Neural cell (in vitro differentiated cells): ENCODE results near the gene KLHL35.

Experiments used
- EZH2 ChIP-seq: fragments of 200-600, 300-800 bp; shearing (Covaris generic), sonication (generic); IDR thresholded peaks from 2 replicates; pipeline ENCODE4 v1.6.1; 2014; ENCODE audit warnings: antibody characterized with exemption, low read length, borderline replicate concordance, mild to moderate bottlenecking; ENCODE audit not compliant: insufficient read depth, poor library complexity, severe bottlenecking
- MXI1 ChIP-seq: fragments of 450-650 bp; conservative IDR thresholded peaks from 2 replicates; pipeline ENCODE4 v1.6.1; 2014; ENCODE audit warnings: antibody characterized with exemption, mild to moderate bottlenecking; ENCODE audit not compliant: poor library complexity, severe bottlenecking
- POLR2AphosphoS5 ChIP-seq: IDR thresholded peaks from 2 replicates; pipeline ENCODE4 v1.6.1; 2012
- RAD21 ChIP-seq: fragments of 450-650 bp; conservative IDR thresholded peaks from 2 replicates; pipeline ENCODE4 v1.6.1; 2014; ENCODE audit warnings: antibody characterized with exemption, mild to moderate bottlenecking, moderate library complexity
- TAF1 ChIP-seq: IDR thresholded peaks from 2 replicates; pipeline ENCODE4 v1.6.1; 2012; ENCODE audit warnings: low read depth
- TF ChIP-seq, protein P1 (sequence below): fragments of 450-650 bp; IDR thresholded peaks from 2 replicates; pipeline ENCODE4 v1.5.1; 2014; ENCODE audit warnings: antibody characterized with exemption, mild to moderate bottlenecking, moderate library complexity; ENCODE audit not compliant: poor library complexity, severe bottlenecking
- TF ChIP-seq, protein P2 (sequence below): IDR thresholded peaks from 2 replicates; pipeline ENCODE4 v1.6.1; 2012; ENCODE audit warnings: borderline replicate concordance

DNA sequence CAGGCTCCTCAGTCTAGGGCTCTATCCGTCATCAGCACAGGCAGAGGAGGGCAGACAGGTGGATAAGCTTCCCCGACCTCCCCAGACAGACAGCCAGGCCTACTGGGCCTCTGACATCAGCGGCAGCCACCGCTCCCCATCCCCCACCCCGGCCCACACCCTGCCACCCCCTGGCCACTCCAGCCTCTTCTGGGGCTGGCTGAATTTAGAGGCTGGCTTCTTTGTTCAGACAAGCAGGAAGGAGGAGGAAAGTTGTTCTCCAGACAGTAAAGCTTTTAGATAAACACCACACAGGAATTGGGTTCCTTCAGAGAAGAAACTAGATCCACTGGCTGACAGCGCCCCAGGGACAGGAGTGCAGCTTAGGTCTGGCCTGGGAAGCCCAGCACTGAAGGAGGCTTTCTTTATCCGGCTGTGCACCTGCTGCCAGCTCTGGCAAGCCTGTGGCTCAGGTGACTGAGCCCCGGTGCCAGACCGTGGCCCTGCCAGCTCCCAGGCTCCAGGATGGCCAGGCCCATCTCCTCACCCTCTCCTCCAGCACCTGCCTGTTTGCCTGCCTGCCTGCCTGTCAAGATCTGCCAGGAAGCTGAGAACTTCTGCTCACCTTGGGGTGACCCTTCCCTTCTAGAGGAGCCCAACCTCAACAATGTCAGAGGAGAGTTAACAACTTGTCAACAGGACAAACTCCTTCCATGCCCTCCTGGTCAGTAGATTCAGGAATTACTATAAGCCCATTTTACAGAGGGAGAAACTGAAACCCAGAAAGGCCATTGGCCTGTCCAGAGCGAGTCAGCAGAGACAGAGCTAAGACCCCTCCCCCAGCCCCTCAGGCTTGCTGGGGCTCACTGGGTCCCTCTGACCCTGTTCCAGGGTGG lies 44.0 kb upstream of the KLHL35 start:
- TF ChIP-seq, protein P1, sequence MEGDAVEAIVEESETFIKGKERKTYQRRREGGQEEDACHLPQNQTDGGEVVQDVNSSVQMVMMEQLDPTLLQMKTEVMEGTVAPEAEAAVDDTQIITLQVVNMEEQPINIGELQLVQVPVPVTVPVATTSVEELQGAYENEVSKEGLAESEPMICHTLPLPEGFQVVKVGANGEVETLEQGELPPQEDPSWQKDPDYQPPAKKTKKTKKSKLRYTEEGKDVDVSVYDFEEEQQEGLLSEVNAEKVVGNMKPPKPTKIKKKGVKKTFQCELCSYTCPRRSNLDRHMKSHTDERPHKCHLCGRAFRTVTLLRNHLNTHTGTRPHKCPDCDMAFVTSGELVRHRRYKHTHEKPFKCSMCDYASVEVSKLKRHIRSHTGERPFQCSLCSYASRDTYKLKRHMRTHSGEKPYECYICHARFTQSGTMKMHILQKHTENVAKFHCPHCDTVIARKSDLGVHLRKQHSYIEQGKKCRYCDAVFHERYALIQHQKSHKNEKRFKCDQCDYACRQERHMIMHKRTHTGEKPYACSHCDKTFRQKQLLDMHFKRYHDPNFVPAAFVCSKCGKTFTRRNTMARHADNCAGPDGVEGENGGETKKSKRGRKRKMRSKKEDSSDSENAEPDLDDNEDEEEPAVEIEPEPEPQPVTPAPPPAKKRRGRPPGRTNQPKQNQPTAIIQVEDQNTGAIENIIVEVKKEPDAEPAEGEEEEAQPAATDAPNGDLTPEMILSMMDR, result no peak
- no peak for TF ChIP-seq MXI1
- TF ChIP-seq POLR2AphosphoS5, result no peak
- TF ChIP-seq TAF1, result no peak
- TF ChIP-seq EZH2, result no peak
- TF ChIP-seq, protein P2, sequence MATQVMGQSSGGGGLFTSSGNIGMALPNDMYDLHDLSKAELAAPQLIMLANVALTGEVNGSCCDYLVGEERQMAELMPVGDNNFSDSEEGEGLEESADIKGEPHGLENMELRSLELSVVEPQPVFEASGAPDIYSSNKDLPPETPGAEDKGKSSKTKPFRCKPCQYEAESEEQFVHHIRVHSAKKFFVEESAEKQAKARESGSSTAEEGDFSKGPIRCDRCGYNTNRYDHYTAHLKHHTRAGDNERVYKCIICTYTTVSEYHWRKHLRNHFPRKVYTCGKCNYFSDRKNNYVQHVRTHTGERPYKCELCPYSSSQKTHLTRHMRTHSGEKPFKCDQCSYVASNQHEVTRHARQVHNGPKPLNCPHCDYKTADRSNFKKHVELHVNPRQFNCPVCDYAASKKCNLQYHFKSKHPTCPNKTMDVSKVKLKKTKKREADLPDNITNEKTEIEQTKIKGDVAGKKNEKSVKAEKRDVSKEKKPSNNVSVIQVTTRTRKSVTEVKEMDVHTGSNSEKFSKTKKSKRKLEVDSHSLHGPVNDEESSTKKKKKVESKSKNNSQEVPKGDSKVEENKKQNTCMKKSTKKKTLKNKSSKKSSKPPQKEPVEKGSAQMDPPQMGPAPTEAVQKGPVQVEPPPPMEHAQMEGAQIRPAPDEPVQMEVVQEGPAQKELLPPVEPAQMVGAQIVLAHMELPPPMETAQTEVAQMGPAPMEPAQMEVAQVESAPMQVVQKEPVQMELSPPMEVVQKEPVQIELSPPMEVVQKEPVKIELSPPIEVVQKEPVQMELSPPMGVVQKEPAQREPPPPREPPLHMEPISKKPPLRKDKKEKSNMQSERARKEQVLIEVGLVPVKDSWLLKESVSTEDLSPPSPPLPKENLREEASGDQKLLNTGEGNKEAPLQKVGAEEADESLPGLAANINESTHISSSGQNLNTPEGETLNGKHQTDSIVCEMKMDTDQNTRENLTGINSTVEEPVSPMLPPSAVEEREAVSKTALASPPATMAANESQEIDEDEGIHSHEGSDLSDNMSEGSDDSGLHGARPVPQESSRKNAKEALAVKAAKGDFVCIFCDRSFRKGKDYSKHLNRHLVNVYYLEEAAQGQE, result no peak
- no peak for TF ChIP-seq RAD21
